Tongue (tissue), 3 donors: ENCODE data around the gene SNX27. TPM values are rescaled to one million over a fixed set of nuclear protein-coding genes. Genes with fewer than 3 reads are reported as not detected.
"Not testable (repeated sequence)": the region's sequence is repeated elsewhere in the genome, so short reads cannot be mapped to it uniquely, and the experiment has no call there.

Source experiments
- DNase-seq: peaks from one replicate; pipeline ENCODE4 v3.0.0-alpha.2; 2015
- small RNA-seq: library from RNA; depleted of rRNA; stranded (forward); fragments of <200 nt; gene quantifications from one replicate; pipeline ENCODE3, GENCODE V24; 2014; ENCODE audit warnings: low replicate concordance
- total RNA-seq: library from RNA; depleted of rRNA; stranded (reverse); fragments of >200 nt; gene quantifications from one replicate; pipeline ENCODE4 v1.2.3, GENCODE V29; 2014

Gene SNX27
- total RNA-seq, 1 donor from 2014 or later = 44.2 TPM

GRCh38 chr1:151723726-151724370 lies 112.0 kb downstream of the SNX27 start:
- DNase-seq = no peak

- peak; percentile 60 for DNase-seq
These were observed 116.6 kb downstream of the SNX27 start for GRCh38 chr1:151728151-151729054.

- no peak for DNase-seq
These were observed 117.5 kb downstream of the SNX27 start for GRCh38 chr1:151729157-151729965.

GRCh38 chr1:151729966-151730291 lies 118.1 kb downstream of the SNX27 start:
- DNase-seq = no peak

- no peak for DNase-seq
These were observed 121.3 kb downstream of the SNX27 start for GRCh38 chr1:151733126-151733525.

- DNase-seq = not testable (repeated sequence)
These were observed 122.1 kb downstream of the SNX27 start for GRCh38 chr1:151733995-151734394.

GRCh38 chr1:151737026-151737425 lies 125.2 kb downstream of the SNX27 start:
- no peak for DNase-seq

GRCh38 chr1:151737479-151737878 lies 125.6 kb downstream of the SNX27 start:
- no peak for DNase-seq

GRCh38 chr1:151739590-151740355 lies 127.9 kb downstream of the SNX27 start:
- peak; percentile 63 for DNase-seq

- DNase-seq = no peak
These were observed 129.7 kb downstream of the SNX27 start for GRCh38 chr1:151741516-151741915.

Small RNA genes lying within 50 kb of the gene (small RNA-seq; reads per million reads assigned to genes)
- gene RNU6-1062P (not detected), gene RNU6-662P (not detected)

Other genes starting within 250 kb of the SNX27 start
- 40.3 TPM for gene SELENBP1, start 239.3 kb upstream of the SNX27 start, total RNA-seq
- gene PSMB4, start 212.5 kb upstream of the SNX27 start, total RNA-seq = 181 TPM
- 44.7 TPM for gene POGZ, start 152.6 kb upstream of the SNX27 start, total RNA-seq
- gene CGN, start 100.7 kb upstream of the SNX27 start, total RNA-seq = 4.3 TPM
- 21.1 TPM for gene TUFT1, start 71.7 kb upstream of the SNX27 start, total RNA-seq
- gene CELF3, start 104.8 kb downstream of the SNX27 start, total RNA-seq = not detected
- not detected for gene RIIAD1, start 109.5 kb downstream of the SNX27 start, total RNA-seq
- 62.1 TPM for gene MRPL9, start 151.4 kb downstream of the SNX27 start, total RNA-seq
- 6.7 TPM for gene TDRKH, start 178.4 kb downstream of the SNX27 start, total RNA-seq
- 0.41 TPM for gene LINGO4, start 193.4 kb downstream of the SNX27 start, total RNA-seq
- 13.7 TPM for gene RORC, start 219.8 kb downstream of the SNX27 start, total RNA-seq
- gene C2CD4D, start 227.8 kb downstream of the SNX27 start, total RNA-seq = not detected
- not detected for gene THEM5, start 241.7 kb downstream of the SNX27 start, total RNA-seq